T-helper 2 cell (primary cell): ENCODE results near the gene ZNF483.
A peak's percentile ranks its signal among the peaks of the same experiment; 100 is the strongest.
"Not testable (repeated sequence)": the region's sequence is repeated elsewhere in the genome, so short reads cannot be mapped to it uniquely, and the experiment has no call there.

Source experiments
- DNase-seq, 5 experiments: peaks; one replicate each; pipeline versions ENCODE4 v3.0.0 to v3.0.0-alpha.2; 2012 to 2022

Gene ZNF483

GRCh38 chr9:111542497-111543254 is 17.7 kb downstream of the ZNF483 start:
- DNase-seq: no peak

- DNase-seq: no peak
These were observed 23.6 kb downstream of the ZNF483 start for GRCh38 chr9:111548623-111549022.

GRCh38 chr9:111555425-111555824 is 30.4 kb downstream of the ZNF483 start:
- DNase-seq: not testable (repeated sequence)

- no peak for DNase-seq
These were observed 34.1 kb downstream of the ZNF483 start for GRCh38 chr9:111559000-111559610.

GRCh38 chr9:111561165-111561719 is 36.3 kb downstream of the ZNF483 start:
- no peak for DNase-seq

- DNase-seq: no peak
These were observed 41.3 kb downstream of the ZNF483 start for GRCh38 chr9:111566234-111566633.

- not testable (repeated sequence) for DNase-seq
These were observed 43.1 kb downstream of the ZNF483 start for GRCh38 chr9:111568127-111568526.

GRCh38 chr9:111572950-111573604 is 48.1 kb downstream of the ZNF483 start:
- no peak for DNase-seq

- DNase-seq: no peak
These were observed 57.9 kb downstream of the ZNF483 start for GRCh38 chr9:111582888-111583287.

- DNase-seq: no peak
These were observed 61.4 kb downstream of the ZNF483 start for GRCh38 chr9:111586378-111586777.

GRCh38 chr9:111588846-111589245 is 63.9 kb downstream of the ZNF483 start:
- DNase-seq: no peak

GRCh38 chr9:111597852-111598732 is 73.1 kb downstream of the ZNF483 start:
- DNase-seq: peak; percentile 20 to 61 (median 34)

GRCh38 chr9:111598733-111599091 is 73.7 kb downstream of the ZNF483 start:
- DNase-seq: peak in 1 of 5 experiments; percentile 11

GRCh38 chr9:111599092-111599954 is 74.3 kb downstream of the ZNF483 start, which contains the start of gene PTGR1:
Gene PTGR1 (minus strand): TSS chr9:111599647. CDS start chr9:111597422, 2,225 bp downstream.
- DNase-seq: peak in 1 of 5 experiments; percentile 67

GRCh38 chr9:111599955-111600343 is 75.0 kb downstream of the ZNF483 start:
- no peak for DNase-seq

GRCh38 chr9:111601237-111602018 is 76.4 kb downstream of the ZNF483 start:
- DNase-seq: no peak

- DNase-seq: no peak
These were observed 78.1 kb downstream of the ZNF483 start for GRCh38 chr9:111603041-111603440.

GRCh38 chr9:111604054-111604615 is 79.2 kb downstream of the ZNF483 start:
- DNase-seq: no peak

- no peak for DNase-seq
These were observed 80.1 kb downstream of the ZNF483 start for GRCh38 chr9:111605041-111605559.

- no peak for DNase-seq
These were observed 85.2 kb downstream of the ZNF483 start for GRCh38 chr9:111610149-111610548.
